ENCODE data around the gene LCLAT1.

GRCh38 chr2:30481323-30481800, 34.3 kb downstream of the LCLAT1 start:
- TF ChIP-seq CTCF (tag by site-specific recombination; IDR thresholded peaks at IDR 0.05) (no peak), ZNF248 (tag by site-specific recombination; IDR thresholded peaks at IDR 0.05) (no peak), ZNF830 (tag by site-specific recombination; IDR thresholded peaks at IDR 0.05; ENCODE audit: low read depth) (no peak), HOXA7 (CRISPR knock-in tag; IDR thresholded peaks at IDR 0.05; ENCODE audit: borderline replicate concordance) (no peak), ZBTB49 (tag by site-specific recombination; IDR thresholded peaks at IDR 0.05; ENCODE audit: low read depth) (no peak), REST (tag by site-specific recombination; IDR thresholded peaks at IDR 0.05) (no peak), ZNF24 (tag by site-specific recombination; IDR thresholded peaks at IDR 0.05) (no peak), ZNF146 (tag by site-specific recombination; IDR thresholded peaks at IDR 0.05) (no peak), ZNF175 (tag by site-specific recombination; IDR thresholded peaks at IDR 0.05) (no peak), ZFP37 (tag by site-specific recombination; IDR thresholded peaks at IDR 0.05) (no peak), OVOL3 (tag by site-specific recombination; IDR thresholded peaks at IDR 0.05) (no peak), TSHZ1 (tag by site-specific recombination; IDR thresholded peaks at IDR 0.05; ENCODE audit: borderline replicate concordance) (no peak), ZNF624 (tag by site-specific recombination; IDR thresholded peaks at IDR 0.05) (no peak)

Measured in HEK293 (cell line).